Ovary (tissue), 3 donors: ENCODE data around the gene PSTPIP2.

Experiments
- POLR2A ChIP-seq: fragments of 450-650 bp; IDR thresholded peaks from one replicate; pipeline ENCODE4 v1.6.1; 2017; ENCODE audit warnings: antibody characterized with exemption, mild to moderate bottlenecking, moderate library complexity
- TF ChIP-seq, protein P1 (sequence below), 3 donors: fragments of 450-650 bp in 2 of 3; fragments of 200-600 bp in 1 of 3; IDR thresholded peaks; one replicate each; pipeline versions ENCODE4 v1.5.1 to v1.8.0; 2016 to 2022; ENCODE audit warnings: antibody characterized with exemption in 3 of 3, mild to moderate bottlenecking in 1 of 3
- donor health status: DM: no; HTN: no; CAD: no.

GRCh38 chr18:45981821-45982220 lies 90.2 kb downstream of the PSTPIP2 start:
- TF ChIP-seq, protein P1, sequence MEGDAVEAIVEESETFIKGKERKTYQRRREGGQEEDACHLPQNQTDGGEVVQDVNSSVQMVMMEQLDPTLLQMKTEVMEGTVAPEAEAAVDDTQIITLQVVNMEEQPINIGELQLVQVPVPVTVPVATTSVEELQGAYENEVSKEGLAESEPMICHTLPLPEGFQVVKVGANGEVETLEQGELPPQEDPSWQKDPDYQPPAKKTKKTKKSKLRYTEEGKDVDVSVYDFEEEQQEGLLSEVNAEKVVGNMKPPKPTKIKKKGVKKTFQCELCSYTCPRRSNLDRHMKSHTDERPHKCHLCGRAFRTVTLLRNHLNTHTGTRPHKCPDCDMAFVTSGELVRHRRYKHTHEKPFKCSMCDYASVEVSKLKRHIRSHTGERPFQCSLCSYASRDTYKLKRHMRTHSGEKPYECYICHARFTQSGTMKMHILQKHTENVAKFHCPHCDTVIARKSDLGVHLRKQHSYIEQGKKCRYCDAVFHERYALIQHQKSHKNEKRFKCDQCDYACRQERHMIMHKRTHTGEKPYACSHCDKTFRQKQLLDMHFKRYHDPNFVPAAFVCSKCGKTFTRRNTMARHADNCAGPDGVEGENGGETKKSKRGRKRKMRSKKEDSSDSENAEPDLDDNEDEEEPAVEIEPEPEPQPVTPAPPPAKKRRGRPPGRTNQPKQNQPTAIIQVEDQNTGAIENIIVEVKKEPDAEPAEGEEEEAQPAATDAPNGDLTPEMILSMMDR (IDR thresholded peaks at IDR 0.05): no peak
- TF ChIP-seq POLR2A: no peak
